ENCODE results near the gene PDCD1.
"Not testable (repeated sequence)": the region's sequence is repeated elsewhere in the genome, so short reads cannot be mapped to it uniquely, and the experiment has no call there.

PDCD1 gene

DNA sequence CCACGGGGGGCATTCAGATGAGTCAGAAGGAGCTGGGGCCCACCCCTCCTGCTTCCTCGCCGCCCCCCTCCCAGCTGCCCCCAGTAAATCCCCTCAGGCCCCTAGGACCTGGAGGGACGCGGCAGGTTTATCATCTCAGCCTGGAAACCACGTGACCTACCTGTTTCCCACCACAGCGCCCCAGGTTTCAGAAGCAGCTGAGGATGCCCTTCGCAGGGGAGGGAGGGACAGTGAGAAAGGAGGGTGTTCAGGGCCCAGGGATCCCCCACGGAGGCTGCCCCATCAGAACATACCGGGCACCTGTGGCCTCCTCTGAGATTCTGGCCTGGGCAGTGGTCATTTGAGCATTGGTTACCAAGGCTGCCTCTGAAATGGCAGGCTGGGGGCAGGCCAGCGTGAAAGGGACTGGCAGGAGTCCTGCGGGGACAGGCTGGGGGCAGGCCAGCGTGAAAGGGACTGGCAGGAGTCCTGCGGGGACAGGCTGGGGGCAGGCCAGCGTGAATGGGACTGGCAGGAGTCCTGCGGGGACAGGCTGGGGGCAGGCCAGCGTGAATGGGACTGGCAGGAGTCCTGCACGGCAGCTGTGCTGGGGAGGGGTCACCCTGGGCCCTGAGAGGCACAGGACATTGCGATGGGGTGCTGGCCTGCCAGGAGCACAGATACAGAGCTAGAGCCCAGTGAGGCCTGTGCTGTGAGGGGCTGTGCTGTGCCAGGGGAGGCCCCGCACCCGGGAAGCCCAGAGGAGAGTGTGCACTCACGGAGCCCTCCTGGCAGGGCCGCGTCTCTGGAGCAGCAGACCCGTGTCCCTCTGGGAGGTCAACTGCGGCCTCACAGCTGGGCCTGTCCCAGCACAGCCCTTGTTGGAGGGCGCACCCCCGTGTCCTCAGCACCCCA is 48.1 kb downstream of the PDCD1 start:
- no peak for DNase-seq

DNA sequence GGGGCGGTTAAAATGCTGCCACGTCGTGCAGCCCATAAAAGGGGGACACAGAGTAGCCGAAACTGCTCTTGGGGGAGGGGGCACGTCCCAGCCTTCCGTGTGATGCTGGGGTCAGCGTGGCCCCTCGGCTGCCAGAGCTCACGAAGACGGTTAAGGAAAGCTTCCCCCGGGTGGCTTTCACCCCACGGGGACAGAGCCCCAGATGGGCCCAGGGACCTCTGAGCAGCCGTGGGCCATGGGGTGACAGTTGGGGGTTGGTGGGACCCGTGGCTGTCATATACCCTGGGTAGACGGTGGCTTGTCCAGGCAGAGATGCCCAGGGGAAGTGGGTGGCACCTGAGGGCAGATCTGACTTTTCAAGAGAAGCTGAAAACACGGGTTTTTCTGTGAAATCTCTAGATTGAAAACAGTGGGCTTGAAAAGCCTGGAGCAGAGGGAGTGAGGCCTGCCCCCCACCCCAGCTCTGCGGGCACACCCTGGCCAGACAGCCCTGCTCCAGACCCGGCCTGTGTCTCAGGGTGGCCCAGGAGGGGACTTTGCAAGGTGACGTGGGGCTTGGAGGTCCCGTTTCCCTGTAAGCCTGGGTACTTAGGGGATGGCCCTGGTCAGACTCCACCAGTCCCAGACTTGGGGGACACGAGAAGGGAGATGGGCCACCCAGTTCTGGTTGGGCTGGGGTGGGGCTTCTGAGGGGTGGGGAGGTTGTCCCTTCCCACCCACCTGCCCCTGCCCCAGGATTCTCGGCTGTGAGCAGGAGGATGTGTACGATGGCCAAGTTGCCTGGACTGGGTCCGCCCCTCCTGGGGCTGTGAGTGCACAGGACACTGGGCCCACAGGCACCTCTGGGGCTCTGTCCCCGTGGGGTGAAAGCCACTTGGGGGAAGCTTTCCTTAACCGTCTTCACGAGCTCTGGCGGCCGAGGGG is 49.0 kb downstream of the PDCD1 start:
- no peak for DNase-seq

- DNase-seq = no peak
Observed at GRCh38 chr2:241808721-241809382, 49.8 kb downstream of the PDCD1 start, which contains the start of gene NEU4. Gene NEU4 (plus strand): TSS chr2:241809193. CDS start chr2:241814485, 5,292 bp downstream.

DNA sequence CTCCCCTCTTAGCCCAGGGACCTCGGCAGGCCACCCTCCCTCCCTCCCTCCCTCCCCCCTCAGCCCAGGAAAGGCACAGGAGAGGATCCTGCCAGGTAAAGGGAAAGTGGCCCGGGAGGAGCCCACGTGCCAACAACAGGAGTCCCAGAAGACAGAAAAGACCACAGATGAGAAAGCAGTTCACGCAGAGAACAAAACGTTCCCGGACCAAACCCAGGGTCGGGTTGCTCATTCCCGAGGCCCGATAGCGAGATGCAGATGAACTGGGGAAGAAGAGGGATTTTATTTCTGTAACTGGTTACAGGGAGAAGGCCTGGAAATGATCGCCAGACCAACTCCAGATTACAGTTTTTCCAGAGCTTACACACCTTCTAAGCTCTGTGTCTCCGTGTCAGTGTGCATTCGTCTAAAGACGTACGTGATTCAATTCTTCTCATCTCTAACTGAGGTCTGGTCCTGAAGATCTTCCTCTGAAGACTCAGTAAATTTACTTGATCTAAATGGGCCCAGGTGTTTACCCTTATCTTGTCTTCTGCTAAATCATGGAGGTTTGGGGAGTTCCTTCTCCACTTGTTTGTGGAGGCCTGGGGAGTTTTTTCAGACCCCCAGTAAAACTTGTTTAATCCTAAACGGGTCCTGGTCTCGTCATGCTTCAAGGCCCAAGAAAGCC is 50.5 kb downstream of the PDCD1 start:
- DNase-seq = no peak

DNA sequence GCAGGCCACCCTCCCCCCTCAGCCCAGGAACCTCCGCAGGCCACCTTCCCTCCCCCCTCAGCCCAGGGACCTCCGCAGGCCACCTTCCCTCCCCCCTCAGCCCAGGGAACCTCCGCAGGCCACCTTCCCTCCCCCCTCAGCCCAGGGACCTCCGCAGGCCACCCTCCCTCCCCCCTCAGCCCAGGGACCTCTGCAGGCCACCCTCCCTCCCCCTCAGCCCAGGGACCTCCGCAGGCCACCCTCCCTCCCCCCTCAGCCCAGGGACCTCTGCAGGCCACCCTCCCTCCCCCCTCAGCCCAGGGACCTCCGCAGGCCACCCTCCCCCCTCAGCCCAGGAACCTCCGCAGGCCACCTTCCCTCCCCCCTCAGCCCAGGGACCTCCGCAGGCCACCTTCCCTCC is 52.5 kb downstream of the PDCD1 start:
- not testable (repeated sequence) for DNase-seq

DNA sequence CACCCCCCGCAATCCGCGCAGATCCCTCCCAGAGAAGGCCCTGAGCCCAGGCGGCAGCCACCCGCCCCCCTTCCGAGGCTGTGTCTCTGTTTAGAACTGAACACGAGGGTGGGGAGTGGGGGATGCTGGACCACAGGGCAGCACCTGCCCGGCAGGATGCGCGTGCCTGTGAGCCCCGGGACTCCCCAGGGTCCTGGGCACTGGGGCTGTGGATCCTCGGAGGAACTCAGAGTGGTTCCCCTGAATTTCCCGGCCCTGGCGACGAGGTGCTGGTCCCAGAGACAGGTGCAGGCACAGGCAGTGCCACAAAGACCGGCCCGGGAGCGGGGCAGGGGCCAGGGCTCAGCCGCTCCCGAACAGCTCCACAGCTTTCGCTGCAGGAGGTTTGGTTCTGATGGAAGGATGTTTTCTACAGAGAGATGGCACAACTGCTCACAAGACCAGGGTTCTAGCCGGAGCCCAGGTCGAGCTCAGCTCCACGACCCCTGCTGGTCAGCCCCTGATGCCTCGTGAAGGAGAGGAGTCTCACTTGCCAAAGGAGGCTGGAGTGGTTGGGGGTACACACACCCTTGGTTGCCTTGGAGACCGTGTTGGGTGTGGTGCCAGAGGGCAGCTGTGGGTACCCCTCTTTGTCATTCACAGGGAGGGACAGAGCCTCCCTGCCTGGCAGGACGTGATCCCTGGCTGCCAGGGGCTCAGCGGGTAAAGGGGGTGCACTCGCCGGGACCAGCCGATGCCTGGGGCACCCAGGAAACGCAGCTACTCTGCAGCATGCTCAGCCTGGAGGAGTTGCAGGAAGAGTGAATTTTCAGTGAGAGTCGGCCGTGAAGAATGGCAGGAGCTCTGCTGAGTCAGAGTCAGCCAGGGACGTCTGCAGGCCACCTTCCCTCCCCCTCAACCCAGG is 54.1 kb downstream of the PDCD1 start:
- no peak for DNase-seq

- peak; percentile 62 for DNase-seq
Observed at GRCh38 chr2:241803387-241804325, 55.0 kb downstream of the PDCD1 start.

DNA sequence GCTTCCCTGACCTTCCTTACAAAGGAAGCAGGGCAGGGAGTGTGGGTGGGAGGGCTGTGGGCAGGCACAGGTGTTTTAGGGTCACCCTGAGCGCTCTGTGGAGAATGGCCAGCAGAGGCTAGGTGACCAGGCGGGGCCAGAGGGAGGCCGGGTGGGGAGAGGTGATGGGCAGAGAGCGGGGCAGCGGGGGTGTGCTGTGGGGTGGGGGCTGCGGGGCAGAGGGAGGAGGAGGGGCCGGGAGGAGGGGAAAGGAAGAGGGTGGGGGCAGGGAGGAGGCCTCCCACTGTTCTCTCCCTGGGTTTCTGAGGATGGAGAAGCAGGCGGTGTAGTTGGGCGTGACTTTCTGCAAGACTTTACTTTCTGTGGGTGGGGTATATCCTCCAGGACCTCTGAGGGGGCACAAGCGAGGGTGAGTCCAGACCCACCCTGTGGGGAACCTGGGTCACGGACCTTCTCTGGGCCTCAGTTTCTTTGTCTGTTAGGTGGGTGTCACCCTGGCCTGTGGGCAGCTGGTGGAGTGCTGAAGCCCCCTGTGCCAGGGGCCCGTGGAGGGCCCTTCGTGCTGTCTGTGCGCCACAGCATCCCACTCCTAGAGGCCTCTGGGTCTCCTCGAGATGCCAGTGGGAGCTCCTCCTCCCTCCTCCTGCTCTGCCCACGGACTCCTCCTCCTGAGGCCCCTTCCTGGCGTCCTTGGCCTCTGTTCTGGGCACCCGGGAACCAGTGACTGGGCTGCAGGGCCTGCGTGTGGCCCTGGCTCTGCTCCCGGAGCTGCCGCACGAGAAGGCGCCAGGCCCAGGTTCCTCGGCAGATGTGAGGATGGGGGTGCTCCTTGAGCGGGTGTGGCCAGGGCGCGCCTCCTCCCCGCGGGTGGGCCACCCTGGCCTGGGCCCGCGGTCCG is 56.0 kb downstream of the PDCD1 start:
- no peak for DNase-seq

DNA sequence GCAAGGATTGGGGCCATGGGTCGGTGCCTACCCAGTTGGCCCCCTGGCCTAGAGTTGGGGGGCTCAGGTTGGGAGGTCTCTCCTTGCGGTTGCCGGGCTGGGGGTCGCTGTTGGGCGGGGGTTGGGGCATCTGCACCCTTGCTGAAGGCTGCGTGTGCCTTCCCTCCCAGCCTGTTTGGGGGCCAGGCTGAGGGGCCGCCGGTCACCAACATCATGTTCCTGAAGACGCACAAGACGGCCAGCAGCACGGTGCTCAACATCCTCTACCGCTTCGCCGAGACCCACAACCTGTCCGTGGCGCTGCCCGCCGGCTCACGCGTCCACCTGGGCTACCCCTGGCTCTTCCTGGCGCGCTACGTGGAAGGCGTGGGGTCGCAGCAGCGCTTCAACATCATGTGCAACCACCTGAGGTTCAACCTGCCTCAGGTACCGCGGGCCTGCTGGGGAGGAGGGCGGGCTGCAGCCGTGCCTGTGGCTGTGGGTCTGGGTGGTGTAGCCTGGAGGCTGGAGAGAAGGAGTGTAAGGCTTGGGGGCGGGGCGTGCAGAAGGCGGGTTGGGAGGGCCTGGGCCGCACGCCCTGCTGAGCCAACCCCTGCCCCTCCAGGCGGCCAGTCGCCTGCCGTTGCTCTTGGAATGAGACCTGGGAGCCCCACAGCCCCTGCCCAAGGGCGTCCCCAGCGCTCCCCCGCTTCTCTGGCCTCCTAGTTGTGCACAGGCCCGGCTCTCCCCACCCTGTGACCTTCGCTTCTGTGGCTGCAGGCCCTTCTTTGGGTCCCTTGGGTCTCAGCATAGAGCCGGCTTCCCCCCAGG is 56.9 kb downstream of the PDCD1 start:
- no peak for DNase-seq

DNA sequence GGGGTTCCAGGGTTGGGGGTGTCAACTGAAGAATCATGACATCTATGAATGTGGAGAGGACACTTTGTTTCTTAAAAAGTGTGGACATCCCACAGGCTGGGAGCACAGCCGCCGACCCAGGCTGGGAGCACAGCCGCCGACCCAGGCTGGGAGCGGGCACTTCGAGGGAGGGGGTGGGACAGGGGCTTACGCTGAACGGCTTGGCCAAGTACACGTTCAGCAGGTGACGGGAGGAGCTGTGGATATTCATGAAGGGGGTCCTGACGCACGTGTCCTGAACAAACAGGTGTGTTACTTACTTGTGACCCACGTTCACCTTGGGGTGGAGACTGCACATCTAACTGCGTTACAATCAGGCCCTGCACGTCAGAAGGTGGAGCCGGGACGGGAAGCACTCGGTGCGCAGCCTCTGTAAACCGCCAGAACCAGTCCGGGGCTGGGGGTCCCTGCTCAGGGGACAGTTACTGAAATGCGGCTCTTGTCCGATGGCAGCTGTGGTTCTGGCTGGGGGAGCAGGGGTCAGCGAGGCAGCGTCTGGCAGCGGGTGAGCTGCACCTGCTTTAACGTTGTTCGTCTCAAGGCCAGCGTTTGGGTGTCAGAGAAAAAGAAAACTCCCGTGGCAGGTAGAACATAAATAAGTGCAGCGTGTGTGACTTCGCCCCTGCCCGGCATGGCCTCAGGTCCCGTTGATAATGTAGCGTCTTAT is 58.3 kb downstream of the PDCD1 start:
- DNase-seq = not testable (repeated sequence)
